C4-2B (cell line): ENCODE results near the gene GPR52.

ENCODE experiments used
- H3K27ac ChIP-seq: fragments of 450-650 bp; 2 replicates; pipeline ENCODE4 v1.5.1; 2017
- ZFX ChIP-seq: fragments of 450-650 bp; IDR thresholded peaks from 2 replicates; pipeline ENCODE4 v1.6.1; 2017
- TF ChIP-seq, protein P1 (sequence below): fragments of 450-650 bp; conservative IDR thresholded peaks from 2 replicates; pipeline ENCODE4 v1.5.1; 2017; ENCODE audit warnings: mild to moderate bottlenecking

Gene GPR52

DNA sequence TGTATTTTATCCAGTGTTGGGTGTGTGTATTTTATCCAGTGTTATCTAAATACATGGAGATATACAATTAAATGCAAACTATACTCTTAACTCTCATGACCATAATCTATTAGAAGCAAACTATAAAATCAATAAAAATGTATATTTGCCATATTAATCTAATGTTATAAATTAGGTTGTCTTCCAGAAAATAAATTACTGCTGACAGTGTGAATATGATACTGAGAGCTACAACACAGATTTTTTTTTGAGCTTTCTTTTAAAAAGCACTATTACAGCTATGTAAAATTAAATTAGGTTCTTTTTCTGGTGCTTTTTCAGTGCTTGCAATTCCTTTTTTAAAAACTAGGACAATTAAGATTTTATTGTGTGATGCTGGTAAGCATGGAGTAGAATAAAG lies 19.0 kb upstream of the GPR52 start:
- no peak overlapping the region for H3K27ac ChIP-seq
- TF ChIP-seq, protein P1, sequence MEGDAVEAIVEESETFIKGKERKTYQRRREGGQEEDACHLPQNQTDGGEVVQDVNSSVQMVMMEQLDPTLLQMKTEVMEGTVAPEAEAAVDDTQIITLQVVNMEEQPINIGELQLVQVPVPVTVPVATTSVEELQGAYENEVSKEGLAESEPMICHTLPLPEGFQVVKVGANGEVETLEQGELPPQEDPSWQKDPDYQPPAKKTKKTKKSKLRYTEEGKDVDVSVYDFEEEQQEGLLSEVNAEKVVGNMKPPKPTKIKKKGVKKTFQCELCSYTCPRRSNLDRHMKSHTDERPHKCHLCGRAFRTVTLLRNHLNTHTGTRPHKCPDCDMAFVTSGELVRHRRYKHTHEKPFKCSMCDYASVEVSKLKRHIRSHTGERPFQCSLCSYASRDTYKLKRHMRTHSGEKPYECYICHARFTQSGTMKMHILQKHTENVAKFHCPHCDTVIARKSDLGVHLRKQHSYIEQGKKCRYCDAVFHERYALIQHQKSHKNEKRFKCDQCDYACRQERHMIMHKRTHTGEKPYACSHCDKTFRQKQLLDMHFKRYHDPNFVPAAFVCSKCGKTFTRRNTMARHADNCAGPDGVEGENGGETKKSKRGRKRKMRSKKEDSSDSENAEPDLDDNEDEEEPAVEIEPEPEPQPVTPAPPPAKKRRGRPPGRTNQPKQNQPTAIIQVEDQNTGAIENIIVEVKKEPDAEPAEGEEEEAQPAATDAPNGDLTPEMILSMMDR: no peak
- TF ChIP-seq ZFX: no peak

DNA sequence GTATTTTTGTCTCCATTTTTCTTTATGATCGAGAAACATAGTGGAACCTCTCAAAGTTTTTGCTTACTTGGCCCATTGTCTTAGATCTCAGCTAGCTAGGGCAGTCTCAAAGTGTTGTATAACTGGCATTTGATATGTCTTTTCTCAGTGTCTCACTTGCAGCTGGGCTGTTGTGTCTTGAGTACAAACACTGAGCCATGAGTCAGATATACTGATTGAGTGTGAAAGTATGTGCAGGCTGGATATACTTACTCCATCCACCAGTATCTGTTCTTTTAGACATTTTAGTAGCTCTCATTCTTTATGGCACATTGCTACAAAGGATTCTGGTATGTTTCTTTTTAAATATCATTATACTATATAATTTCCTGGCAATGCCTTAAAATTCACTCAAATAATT lies 14.3 kb upstream of the GPR52 start:
- no peak overlapping the region for H3K27ac ChIP-seq
- TF ChIP-seq ZFX: no peak
- TF ChIP-seq, protein P1: no peak

DNA sequence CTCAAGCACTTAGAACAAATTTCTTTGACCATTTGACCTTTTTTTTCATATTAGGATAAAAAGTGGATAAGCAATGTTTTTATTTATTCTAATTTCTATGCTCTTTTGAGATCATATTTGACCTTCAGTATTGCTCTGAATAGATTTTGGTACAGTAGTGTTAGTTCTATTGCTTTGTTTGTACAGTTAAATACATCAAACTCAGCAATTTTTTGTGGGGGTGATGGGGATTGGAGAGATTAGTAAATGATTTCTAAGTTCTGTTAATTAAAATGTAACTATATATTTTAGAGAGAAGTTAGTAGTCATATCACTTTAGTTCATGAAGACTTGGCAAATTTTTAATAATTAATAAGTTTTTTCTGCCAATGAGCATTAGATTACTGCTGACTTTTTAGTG lies 2.4 kb upstream of the GPR52 start:
- TF ChIP-seq ZFX: no peak
- TF ChIP-seq, protein P1: no peak
- no peak overlapping the region for H3K27ac ChIP-seq

DNA sequence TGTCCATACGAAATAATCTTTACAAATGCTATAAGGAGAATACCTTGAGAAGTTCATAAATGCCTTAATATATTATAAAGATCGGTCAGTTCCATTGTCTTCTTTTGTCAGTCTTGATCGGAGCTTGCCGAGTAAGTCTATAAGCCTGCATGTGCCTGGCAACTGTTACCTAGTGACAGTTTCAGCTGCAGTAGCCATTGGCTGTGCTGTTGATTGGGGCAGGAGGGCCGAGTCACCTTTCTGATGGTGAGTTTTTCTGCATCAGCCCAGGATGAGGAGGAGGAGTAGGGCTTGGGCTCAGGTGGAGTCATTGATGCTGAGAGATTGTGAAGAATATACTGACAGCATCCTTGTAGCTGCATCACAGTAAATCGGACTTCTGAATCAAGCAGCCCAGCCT lies 1.9 kb upstream of the GPR52 start:
- no peak overlapping the region for H3K27ac ChIP-seq
- TF ChIP-seq, protein P1: no peak
- no peak for TF ChIP-seq ZFX

DNA sequence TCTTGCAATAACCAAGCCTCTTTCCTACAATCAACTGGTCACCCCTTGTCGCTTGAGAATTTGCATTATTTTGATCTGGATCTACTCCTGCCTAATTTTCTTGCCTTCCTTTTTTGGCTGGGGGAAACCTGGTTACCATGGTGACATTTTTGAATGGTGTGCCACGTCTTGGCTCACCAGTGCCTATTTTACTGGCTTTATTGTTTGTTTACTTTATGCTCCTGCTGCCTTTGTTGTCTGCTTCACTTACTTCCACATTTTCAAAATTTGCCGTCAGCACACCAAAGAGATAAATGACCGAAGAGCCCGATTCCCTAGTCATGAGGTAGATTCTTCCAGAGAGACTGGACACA lies 743 bp downstream of the GPR52 start:
- TF ChIP-seq, protein P1: no peak
- TF ChIP-seq ZFX: no peak
- H3K27ac ChIP-seq: no peak overlapping the region

DNA sequence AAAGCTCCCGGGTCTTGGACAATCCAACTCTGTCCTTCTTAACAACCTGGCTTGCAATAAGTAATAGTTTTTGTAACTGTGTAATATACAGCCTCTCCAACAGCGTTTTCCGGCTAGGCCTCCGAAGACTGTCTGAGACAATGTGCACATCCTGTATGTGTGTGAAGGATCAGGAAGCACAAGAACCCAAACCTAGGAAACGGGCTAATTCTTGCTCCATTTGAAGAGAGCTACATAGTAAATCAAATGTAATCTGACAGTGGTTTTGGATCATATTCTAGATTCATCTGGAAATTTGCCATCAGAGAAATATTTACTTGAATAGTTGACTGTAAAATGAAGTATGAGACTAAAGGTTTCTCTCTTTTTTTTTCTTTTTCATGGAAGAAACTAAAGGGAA lies 1.2 kb downstream of the GPR52 start:
- no peak for TF ChIP-seq ZFX
- TF ChIP-seq, protein P1: no peak
- H3K27ac ChIP-seq: no peak overlapping the region

DNA sequence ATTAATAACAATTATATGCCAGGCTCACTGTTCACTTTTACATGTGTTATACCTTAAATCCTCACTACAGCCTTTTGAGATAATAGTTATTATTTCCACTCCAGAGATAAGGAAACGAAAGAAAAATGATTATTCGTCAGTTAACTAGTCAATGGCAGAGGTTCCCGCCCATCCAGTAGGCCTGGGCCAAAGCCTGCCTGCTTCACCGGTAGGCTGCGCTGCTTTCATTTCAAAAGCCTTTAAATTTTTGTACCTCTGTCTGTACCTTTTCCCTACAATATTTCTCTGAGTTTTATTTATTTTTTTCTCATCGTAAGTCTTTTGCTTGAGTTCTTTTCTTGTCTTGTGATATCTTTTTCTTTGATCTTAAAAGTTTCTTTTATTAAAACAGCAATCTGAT lies 3.6 kb downstream of the GPR52 start:
- no peak overlapping the region for H3K27ac ChIP-seq
- TF ChIP-seq, protein P1: no peak
- no peak for TF ChIP-seq ZFX
